Ishikawa (cell line): ENCODE data around the gene STX4.

Source experiments
- CEBPB ChIP-seq: IDR thresholded peaks from 2 replicates; pipeline ENCODE4 v1.6.1; 2012
- CREB1 ChIP-seq: IDR thresholded peaks from 2 replicates; pipeline ENCODE4 v1.6.1; 2012; ENCODE audit warnings: low read depth
- EGR1 ChIP-seq: IDR thresholded peaks from 2 replicates; pipeline ENCODE4 v1.6.1; 2012
- EP300 ChIP-seq: IDR thresholded peaks from 2 replicates; pipeline ENCODE4 v1.6.1; 2012; ENCODE audit warnings: borderline replicate concordance
- FOXM1 ChIP-seq: IDR thresholded peaks from 2 replicates; pipeline ENCODE4 v1.6.1; 2012; ENCODE audit warnings: low read depth, borderline replicate concordance
- NFIC ChIP-seq: IDR thresholded peaks from 2 replicates; pipeline ENCODE4 v1.6.1; 2012
- RAD21 ChIP-seq: IDR thresholded peaks from 2 replicates; pipeline ENCODE4 v1.6.1; 2012; ENCODE audit warnings: low read depth
- TAF1 ChIP-seq: IDR thresholded peaks from 2 replicates; pipeline ENCODE4 v1.6.1; 2012; ENCODE audit warnings: low read depth, mild to moderate bottlenecking
- TCF12 ChIP-seq: IDR thresholded peaks from 2 replicates; pipeline ENCODE4 v1.6.1; 2012; ENCODE audit warnings: low read depth
- TEAD4 ChIP-seq: IDR thresholded peaks from 2 replicates; pipeline ENCODE4 v1.6.1; 2012
- YY1 ChIP-seq: IDR thresholded peaks from 2 replicates; pipeline ENCODE4 v1.6.1; 2012; ENCODE audit warnings: low read depth
- ZBTB7A ChIP-seq: IDR thresholded peaks from 2 replicates; pipeline ENCODE4 v1.6.1; 2012; ENCODE audit warnings: low read depth
- TF ChIP-seq, protein P1 (sequence below): IDR thresholded peaks from 2 replicates; pipeline ENCODE4 v1.6.1; 2012
- TF ChIP-seq, protein P2 (sequence below): IDR thresholded peaks from 2 replicates; pipeline ENCODE4 v1.6.1; 2012; ENCODE audit warnings: low read depth, mild to moderate bottlenecking
- TF ChIP-seq, protein P3 (sequence below): IDR thresholded peaks from 2 replicates; pipeline ENCODE4 v1.6.1; 2012

Gene STX4

DNA sequence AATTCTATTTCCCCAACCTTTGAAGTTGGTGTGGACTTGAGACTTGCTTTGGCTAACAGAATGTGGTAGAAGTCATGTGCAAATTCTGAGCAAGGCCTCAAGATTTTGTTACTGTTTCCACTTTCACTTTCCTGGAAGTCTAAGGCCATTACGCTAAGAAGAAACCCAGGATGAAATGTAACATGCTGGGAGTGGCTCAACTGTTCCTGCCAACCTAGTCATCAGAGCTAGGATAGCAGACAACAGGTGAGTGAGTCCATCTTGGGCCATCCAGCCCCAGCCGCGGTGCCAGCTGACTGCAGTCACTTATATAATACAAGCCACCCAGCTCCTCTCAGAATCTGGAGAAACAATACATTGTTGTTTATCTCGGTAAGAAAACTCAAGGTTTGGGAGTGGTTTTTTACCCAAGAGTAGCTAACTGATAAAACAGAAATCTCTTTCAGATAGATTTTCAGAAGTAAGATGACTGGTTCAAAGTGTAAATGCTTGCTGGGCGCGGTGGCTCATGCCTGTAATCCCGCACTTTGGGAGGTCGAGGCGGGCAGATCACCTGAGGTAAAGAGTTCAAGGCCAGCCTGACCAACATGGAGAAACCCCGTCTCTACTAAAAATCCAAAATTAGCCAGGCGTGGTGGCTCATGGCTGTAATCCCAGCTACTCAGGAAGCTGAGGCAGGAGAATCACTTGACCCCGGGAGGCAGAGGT, 10.7 kb upstream of the STX4 start:
- TF ChIP-seq, protein P1, sequence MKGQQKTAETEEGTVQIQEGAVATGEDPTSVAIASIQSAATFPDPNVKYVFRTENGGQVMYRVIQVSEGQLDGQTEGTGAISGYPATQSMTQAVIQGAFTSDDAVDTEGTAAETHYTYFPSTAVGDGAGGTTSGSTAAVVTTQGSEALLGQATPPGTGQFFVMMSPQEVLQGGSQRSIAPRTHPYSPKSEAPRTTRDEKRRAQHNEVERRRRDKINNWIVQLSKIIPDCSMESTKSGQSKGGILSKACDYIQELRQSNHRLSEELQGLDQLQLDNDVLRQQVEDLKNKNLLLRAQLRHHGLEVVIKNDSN, result no peak

DNA sequence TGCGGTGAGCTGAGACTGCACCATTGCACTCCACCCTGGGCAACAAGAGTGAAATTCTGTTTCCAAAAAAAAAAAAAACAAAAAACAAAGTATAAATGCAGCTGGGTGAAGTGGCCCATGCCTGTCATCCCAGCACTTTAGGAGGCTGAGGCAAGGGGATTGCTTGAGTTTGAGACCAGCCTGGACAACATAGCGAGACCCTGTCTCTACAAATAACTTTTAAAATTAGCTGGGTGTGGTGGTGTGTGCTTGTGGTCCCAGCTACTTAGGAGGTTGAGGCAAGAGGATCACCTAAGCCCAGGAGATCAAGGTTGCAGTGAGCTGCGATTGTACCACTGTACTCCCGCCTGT, 10.1 kb upstream of the STX4 start:
- TF ChIP-seq CEBPB, result no peak
- no peak for TF ChIP-seq TEAD4
- TF ChIP-seq TCF12, result no peak
- no peak for TF ChIP-seq YY1
- no peak for TF ChIP-seq EGR1
- TF ChIP-seq, protein P2, sequence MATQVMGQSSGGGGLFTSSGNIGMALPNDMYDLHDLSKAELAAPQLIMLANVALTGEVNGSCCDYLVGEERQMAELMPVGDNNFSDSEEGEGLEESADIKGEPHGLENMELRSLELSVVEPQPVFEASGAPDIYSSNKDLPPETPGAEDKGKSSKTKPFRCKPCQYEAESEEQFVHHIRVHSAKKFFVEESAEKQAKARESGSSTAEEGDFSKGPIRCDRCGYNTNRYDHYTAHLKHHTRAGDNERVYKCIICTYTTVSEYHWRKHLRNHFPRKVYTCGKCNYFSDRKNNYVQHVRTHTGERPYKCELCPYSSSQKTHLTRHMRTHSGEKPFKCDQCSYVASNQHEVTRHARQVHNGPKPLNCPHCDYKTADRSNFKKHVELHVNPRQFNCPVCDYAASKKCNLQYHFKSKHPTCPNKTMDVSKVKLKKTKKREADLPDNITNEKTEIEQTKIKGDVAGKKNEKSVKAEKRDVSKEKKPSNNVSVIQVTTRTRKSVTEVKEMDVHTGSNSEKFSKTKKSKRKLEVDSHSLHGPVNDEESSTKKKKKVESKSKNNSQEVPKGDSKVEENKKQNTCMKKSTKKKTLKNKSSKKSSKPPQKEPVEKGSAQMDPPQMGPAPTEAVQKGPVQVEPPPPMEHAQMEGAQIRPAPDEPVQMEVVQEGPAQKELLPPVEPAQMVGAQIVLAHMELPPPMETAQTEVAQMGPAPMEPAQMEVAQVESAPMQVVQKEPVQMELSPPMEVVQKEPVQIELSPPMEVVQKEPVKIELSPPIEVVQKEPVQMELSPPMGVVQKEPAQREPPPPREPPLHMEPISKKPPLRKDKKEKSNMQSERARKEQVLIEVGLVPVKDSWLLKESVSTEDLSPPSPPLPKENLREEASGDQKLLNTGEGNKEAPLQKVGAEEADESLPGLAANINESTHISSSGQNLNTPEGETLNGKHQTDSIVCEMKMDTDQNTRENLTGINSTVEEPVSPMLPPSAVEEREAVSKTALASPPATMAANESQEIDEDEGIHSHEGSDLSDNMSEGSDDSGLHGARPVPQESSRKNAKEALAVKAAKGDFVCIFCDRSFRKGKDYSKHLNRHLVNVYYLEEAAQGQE, result no peak
- TF ChIP-seq TAF1, result no peak
- no peak for TF ChIP-seq RAD21
- TF ChIP-seq EP300, result no peak
- no peak for TF ChIP-seq CREB1
- TF ChIP-seq, protein P3, sequence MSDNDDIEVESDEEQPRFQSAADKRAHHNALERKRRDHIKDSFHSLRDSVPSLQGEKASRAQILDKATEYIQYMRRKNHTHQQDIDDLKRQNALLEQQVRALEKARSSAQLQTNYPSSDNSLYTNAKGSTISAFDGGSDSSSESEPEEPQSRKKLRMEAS, result no peak
- TF ChIP-seq, protein P1, result no peak
- TF ChIP-seq FOXM1, result no peak
- TF ChIP-seq ZBTB7A, result no peak
- TF ChIP-seq NFIC, result no peak

DNA sequence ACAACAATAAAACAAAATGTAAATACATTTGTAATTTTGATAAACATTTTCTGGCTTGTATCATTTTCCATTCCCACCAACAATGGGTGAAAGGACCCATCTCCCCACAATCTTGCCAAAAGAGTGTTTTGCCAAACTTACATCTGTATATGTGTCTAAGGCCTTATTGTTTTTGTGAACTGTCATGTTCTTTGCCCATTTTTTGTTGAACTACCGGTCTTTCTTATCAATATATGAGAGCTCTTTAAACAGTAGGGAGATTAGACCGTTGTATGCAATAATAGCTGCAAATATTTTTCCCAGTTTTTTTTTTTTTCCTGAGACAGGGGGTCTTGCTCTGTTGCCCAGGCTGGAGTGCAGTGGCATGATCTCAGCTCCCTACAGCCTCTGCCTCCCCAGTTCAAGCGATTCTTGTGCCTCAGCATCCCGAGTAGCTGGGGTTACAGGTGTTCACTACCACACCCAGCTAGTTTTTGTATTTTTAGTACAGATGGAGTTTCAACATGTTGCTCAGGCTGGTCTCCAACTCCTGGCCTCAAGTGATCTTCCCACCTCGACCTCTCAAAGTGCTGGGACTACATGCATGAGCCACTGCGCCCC, 9.6 kb upstream of the STX4 start:
- TF ChIP-seq ZBTB7A, result no peak
- no peak for TF ChIP-seq CEBPB
- TF ChIP-seq YY1, result no peak
- no peak for TF ChIP-seq EP300
- TF ChIP-seq FOXM1, result no peak
- no peak for TF ChIP-seq NFIC
- TF ChIP-seq, protein P1, result no peak
- no peak for TF ChIP-seq TAF1
- no peak for TF ChIP-seq RAD21

DNA sequence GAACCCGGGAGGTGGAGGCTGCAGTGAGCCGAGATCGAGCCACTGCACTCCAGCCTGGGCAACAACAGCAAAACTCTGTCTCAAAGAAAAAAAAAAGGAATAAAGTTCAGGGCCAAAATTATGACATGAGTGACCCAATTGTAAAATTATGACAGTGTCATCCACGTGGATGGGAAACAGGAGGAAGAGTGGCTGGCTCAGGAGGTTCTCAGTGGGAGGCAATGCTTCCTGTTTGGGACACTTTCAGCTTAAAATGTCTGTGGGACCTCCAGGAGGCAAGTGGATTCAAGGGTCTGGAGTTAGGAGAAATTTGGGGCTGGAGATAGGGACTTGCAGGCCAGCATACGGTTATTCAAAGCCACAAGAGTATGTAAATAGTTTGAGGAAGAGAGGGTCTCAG, 8.0 kb upstream of the STX4 start:
- no peak for TF ChIP-seq NFIC

DNA sequence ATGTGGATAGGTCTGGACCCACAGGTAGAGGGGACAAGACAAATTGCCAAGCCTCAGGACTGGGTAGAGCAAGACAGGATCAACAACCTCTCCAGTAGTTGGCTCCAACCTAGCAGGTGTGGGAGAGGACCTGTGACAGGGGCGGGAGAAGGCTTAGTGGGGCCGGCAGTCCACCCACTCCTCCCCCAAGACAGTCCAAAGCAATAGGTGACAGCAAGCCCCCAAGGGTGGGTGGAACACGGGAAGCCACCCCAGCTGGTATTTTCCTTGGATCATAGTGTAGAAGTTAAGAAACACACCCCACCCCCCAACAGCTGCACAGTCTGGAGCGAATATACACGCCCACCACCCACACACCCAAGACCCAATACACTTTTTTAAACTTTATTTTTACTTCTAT, 4.1 kb upstream of the STX4 start:
- TF ChIP-seq, protein P1, result no peak
- TF ChIP-seq YY1 (no peak), ZBTB7A (no peak), CEBPB (no peak), RAD21 (no peak), TEAD4 (no peak), TCF12 (no peak), FOXM1 (no peak), EGR1 (no peak), NFIC (no peak), TAF1 (no peak), CREB1 (no peak), EP300 (no peak)
- TF ChIP-seq, protein P2, result no peak
- TF ChIP-seq, protein P3, result no peak
